Thoracic aorta (tissue), 2 donors: ENCODE results near the gene SPATA31E1. TPM values are rescaled to one million over a fixed set of nuclear protein-coding genes. Genes with fewer than 3 reads are reported as not detected.

Experiments used
- ATAC-seq: fragments of 150-250 bp; one replicate; pipeline ENCODE4 v1.8.0; 2017; ENCODE audit warnings: low read depth; ENCODE audit not compliant: insufficient number of reproducible peaks, low FRiP score
- DNase-seq: peaks from one replicate; pipeline ENCODE4 v3.0.0-alpha.2; 2020; ENCODE audit warnings: low spot score
- H3K27ac ChIP-seq, 2 donors: fragments of 200-600 bp; sonication (generic); 1 replicate in 1 of 2; 2 replicates in 1 of 2; pipeline ENCODE4 v1.5.1; 2016; ENCODE audit warnings: mild to moderate bottlenecking in 2 of 2, moderate library complexity in 2 of 2
- H3K27me3 ChIP-seq: fragments of 200-600 bp; sonication (generic); replicated peaks from 2 replicates; pipeline ENCODE4 v1.6.0; 2016; ENCODE audit warnings: mild to moderate bottlenecking; ENCODE audit not compliant: insufficient read depth
- H3K36me3 ChIP-seq: fragments of 200-600 bp; sonication (generic); one replicate; pipeline ENCODE4 v1.5.1; 2016
- H3K4me1 ChIP-seq, 2 donors: fragments of 200-600 bp; sonication (generic); 1 replicate in 1 of 2; 2 replicates in 1 of 2; pipeline versions ENCODE4 v1.5.1 to v1.6.0; 2016; ENCODE audit warnings: low read depth in 2 of 2, mild to moderate bottlenecking in 1 of 2; ENCODE audit not compliant: control insufficient read depth in 1 of 2
- H3K4me3 ChIP-seq: fragments of 200-600 bp; sonication (generic); 2 replicates; pipeline ENCODE4 v1.5.1; 2016; ENCODE audit warnings: mild to moderate bottlenecking
- H3K9me3 ChIP-seq: fragments of 200-600 bp; sonication (generic); 2 replicates; pipeline ENCODE4 v1.5.1; 2016
- CTCF ChIP-seq: fragments of 200-600 bp; sonication (generic); IDR thresholded peaks from one replicate; pipeline ENCODE4 v1.5.1; 2019; ENCODE audit warnings: antibody characterized with exemption
- total RNA-seq, 2 donors: library from RNA; depleted of rRNA; stranded (reverse); fragments of >200 nt; gene quantifications; one replicate each; pipeline versions ENCODE4 v1.1.0 to v1.2.3, GENCODE V29; 2016

The SPATA31E1 gene
- total RNA-seq, 2 donors from 2014 or later = not detected

GRCh38 chr9:87880116-87880515 lies 2.6 kb upstream of the SPATA31E1 start:
- Histone ChIP-seq H3K36me3 (no peaks in the 10 kb centered on the region), H3K27me3 (no peaks in the 10 kb centered on the region), H3K9me3 (no peaks in the 10 kb centered on the region), H3K4me3 (no peak overlapping the region), H3K27ac (no peak overlapping the region), H3K4me1 (no peaks in the 10 kb centered on the region)
- ATAC-seq = no peak
- no peak for TF ChIP-seq CTCF
- DNase-seq = no peak

GRCh38 chr9:87880683-87881082 lies 2.0 kb upstream of the SPATA31E1 start:
- Histone ChIP-seq H3K4me1 (no peaks in the 10 kb centered on the region), H3K9me3 (no peaks in the 10 kb centered on the region), H3K36me3 (no peaks in the 10 kb centered on the region), H3K27ac (no peak overlapping the region), H3K4me3 (no peak overlapping the region), H3K27me3 (no peaks in the 10 kb centered on the region)
- DNase-seq (no peak), ATAC-seq (no peak)
- no peak for TF ChIP-seq CTCF

GRCh38 chr9:87883274-87883673 lies 597 bp downstream of the SPATA31E1 start:
- ATAC-seq = no peak
- Histone ChIP-seq H3K27me3 (no peaks in the 10 kb centered on the region), H3K4me1 (no peaks in the 10 kb centered on the region), H3K9me3 (no peaks in the 10 kb centered on the region), H3K27ac (no peak overlapping the region), H3K36me3 (no peaks in the 10 kb centered on the region), H3K4me3 (no peak overlapping the region)
- TF ChIP-seq CTCF = no peak
- DNase-seq = no peak

- no peak for DNase-seq
- Histone ChIP-seq H3K9me3 (no peaks in the 10 kb centered on the region), H3K36me3 (no peaks in the 10 kb centered on the region), H3K4me3 (no peak overlapping the region), H3K4me1 (no peaks in the 10 kb centered on the region), H3K27me3 (no peaks in the 10 kb centered on the region), H3K27ac (no peak overlapping the region)
- TF ChIP-seq CTCF = no peak
- ATAC-seq = no peak
These were observed 1.3 kb downstream of the SPATA31E1 start for GRCh38 chr9:87883990-87884389.

GRCh38 chr9:87884578-87885459 lies 2.1 kb downstream of the SPATA31E1 start:
- ATAC-seq = no peak
- no peak for DNase-seq
- H3K27me3 ChIP-seq = no peaks in the 10 kb centered on the region

More at GRCh38 chr9:87884578-87885459, 2.1 kb downstream of the SPATA31E1 start:
- Histone ChIP-seq H3K27ac (no peak overlapping the region), H3K4me1 (no peaks in the 10 kb centered on the region), H3K36me3 (no peaks in the 10 kb centered on the region), H3K9me3 (no peaks in the 10 kb centered on the region), H3K4me3 (no peak overlapping the region)
- no peak for TF ChIP-seq CTCF
